GM18508 (cell line): ENCODE data around the gene CTBP2.

Experiments used
- ATAC-seq: cut with Tn5 transposase; IDR thresholded peaks from one replicate; pipeline ENCODE4 v1.9.1; 2021; ENCODE audit warnings: moderate number of reproducible peaks; ENCODE audit not compliant: insufficient read depth, unreplicated experiment

The CTBP2 gene

DNA sequence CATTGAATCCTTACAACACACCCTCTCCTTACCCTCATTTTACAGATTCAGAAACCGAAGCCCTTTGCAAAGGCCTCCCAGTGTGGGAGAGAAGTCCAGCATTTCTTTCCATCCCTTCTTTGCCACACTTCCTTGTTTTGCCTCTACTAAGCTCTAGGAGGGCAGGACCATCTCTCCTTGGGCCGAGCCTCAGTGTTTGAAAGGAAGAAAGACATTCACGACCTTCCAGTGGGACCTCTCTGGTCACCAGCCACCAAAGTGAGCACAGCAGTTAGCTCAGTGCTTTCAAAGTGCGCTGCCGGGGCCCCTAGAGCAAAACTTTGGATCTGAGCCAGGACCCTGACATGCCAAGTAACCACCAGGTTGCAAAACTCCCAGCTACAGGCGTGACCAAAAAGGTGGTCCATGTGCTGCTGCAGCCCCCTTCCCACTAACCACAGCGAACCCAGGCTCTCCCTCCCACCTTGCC is 12.4 kb downstream of the CTBP2 start:
- no peak for ATAC-seq

DNA sequence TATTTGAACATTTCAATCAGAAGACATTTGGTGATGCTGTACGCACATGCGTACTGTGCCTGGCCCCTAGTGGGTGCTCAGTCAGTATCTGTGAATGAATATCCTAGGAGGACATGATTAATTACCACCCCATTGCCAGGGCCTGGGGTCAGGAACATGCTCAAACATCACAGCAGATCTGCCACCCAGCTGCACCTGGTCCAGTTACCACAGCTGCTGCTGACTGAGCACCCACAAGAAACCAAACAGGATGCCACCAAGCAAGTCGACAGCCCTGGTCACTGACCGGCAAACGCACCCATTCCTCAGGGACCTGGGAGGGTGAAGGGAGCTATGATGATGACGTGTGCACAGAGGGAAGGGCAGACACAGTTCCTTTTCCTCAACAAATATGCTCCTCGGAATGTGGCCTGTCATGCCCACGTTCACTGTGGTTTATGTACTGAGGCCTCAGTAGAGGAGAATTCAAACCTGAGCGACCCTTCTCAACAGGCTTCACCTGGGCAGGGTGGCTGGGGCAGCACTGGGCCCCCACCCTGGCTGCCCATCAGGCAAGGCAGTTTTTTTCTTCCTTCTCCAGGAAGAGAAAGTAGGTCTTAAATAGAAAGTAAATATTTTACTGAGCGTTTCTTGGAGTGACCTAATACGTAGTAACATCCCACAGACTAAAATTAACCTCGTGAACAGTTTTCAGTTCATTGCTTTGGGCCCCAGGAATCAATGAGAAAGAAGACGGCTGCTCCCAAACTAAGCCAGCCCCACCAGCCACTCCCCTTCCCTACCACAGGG is 13.4 kb downstream of the CTBP2 start:
- no peak for ATAC-seq

GRCh38 chr10:125145636-125146035 is 14.7 kb downstream of the CTBP2 start:
- ATAC-seq, result no peak

GRCh38 chr10:125144693-125145623 is 15.4 kb downstream of the CTBP2 start:
- no peak for ATAC-seq

DNA sequence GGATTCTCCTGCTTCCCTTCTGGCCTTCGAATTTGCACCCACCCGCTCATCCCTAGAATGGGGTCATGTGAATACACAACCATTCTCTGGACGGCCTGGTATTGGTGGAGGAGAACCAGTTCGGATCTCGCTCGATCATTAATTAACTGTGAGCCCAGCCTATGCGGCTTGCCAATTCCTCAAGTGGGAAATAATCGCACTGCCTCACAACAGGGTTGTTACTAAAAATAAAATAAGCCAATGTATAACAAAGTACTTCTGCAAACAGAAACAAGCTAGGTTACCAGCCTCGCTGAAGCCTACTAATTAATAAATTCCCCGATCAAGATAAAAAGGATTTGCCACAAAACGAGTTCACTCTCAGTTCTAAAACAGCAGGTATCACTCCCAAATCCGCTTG is 16.2 kb downstream of the CTBP2 start:
- no peak for ATAC-seq

- ATAC-seq, result no peak
Measured at GRCh38 chr10:125142946-125143345, 17.4 kb downstream of the CTBP2 start.

- ATAC-seq, result no peak
Measured at GRCh38 chr10:125141860-125142484, 18.4 kb downstream of the CTBP2 start.

DNA sequence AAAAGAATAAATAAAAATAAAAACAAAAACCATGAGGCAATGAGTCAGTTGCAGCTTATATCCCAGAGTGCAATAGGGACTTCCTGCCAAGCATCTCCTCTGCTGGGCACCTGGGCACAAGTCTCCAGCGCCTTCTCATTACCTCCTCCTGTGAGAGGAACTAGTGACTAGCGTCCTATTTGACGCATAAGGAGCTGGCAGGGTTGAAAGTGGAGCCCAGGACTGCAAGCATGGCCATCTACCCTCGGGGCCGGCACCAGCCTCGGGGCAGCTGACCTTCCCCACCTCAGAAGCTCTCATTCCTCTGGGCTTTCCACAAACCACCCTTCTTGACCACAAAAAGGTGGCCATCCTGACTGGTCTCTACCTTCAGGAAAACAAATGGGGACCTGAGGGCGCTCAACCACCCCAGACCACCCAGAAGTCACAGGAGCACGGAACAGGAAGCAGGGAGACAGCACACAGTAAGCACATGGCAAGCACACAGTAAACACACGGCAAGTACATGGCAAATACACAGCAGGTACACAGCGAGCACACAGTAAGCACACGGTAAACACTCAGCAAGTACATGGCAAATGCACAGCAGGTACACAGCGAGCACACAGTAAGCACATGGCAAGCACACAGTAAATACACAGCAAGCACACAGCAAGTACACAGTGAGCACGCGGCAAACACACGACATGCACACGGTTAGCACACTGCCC is 19.1 kb downstream of the CTBP2 start:
- ATAC-seq, result no peak

DNA sequence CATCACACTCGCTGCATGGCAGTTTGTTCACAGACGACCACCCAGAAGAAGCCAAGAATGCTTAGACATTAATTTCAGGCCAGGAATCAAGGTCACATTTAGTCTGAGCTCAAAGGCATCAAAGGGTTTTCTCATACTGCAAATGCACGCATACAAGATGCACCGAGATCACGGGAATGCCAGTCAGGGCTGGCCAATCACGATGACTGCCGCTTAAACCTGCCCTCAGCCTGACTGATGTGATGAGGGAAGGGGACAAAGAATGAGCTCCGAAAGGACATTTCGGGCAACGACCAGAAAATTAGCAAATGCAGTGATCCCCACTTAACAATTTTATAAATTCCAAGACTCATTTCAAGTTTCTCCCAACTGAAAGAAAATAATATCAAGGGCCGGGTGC is 20.2 kb downstream of the CTBP2 start:
- ATAC-seq, result no peak

DNA sequence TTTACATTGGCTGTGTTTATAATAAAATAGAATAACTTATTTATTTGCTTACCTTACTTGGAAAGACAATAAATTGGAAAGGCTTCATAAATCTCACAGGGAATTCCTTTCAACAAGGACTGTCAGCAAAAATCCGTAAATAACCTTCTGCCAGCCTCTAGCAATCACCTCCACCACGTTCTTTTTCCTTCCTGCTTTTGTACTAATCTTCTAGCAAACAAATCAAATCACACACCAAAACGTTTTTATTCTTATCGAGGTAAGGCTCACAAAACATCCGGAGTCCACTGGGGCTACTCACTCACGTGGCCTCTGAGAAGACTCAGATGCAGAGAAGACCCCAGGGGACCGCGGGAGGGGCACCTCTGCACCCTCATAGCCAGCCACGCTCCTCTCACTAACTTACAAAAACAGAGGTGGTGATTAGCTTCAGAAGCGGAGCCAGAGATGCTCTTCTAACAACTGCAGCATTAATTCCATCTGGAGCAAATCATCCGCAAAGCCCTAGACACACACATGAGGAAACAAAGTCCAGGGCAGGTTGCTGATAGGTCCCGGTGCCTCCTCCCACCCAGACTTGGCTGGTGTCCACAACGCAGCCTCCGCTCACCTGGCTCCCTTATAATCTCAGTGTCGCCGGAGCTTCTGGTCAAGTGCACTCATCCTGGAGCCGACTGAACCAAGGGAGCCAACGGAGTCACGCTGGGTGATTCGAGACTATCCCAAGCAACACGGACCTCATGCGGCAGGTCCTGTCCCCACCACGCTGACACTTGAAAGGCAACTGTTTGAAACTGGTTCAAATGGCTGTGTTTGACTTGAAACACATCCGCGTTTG is 22.5 kb downstream of the CTBP2 start:
- no peak for ATAC-seq

GRCh38 chr10:125136087-125136486 is 24.3 kb downstream of the CTBP2 start:
- ATAC-seq, result no peak

DNA sequence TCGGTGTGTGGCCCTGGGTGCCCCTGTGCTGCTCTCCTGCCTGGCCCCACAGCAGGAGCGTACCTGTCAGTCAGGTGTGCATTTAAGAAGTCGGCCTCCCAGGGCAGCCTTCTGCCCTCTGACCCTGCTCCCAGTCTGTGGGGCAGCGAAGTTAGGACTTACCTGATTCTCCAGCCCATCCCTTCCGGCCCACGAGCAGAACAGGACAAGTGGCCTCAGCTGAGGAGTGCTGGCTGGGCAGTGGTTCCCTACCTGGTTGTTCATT is 24.7 kb downstream of the CTBP2 start:
- ATAC-seq, result no peak

GRCh38 chr10:125134916-125135770 is 25.2 kb downstream of the CTBP2 start:
- no peak for ATAC-seq

DNA sequence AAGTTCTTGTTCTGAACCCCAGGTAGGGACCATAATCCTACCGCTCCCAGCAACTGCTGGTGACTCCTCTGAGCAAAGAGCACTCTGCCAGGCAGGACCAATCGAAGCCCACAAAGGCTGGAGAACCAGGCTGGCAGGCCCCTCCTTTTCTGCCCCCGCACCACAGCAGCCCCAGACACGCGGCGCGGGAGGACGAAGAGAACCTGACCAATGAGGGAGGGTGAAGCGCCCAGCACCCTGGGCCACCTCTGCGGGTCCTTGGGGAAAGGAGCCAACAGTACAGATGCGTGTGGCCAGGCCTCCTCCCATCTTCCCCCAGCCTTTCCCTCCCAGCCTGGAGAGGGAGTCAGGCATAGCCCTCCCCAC is 25.9 kb downstream of the CTBP2 start:
- no peak for ATAC-seq

DNA sequence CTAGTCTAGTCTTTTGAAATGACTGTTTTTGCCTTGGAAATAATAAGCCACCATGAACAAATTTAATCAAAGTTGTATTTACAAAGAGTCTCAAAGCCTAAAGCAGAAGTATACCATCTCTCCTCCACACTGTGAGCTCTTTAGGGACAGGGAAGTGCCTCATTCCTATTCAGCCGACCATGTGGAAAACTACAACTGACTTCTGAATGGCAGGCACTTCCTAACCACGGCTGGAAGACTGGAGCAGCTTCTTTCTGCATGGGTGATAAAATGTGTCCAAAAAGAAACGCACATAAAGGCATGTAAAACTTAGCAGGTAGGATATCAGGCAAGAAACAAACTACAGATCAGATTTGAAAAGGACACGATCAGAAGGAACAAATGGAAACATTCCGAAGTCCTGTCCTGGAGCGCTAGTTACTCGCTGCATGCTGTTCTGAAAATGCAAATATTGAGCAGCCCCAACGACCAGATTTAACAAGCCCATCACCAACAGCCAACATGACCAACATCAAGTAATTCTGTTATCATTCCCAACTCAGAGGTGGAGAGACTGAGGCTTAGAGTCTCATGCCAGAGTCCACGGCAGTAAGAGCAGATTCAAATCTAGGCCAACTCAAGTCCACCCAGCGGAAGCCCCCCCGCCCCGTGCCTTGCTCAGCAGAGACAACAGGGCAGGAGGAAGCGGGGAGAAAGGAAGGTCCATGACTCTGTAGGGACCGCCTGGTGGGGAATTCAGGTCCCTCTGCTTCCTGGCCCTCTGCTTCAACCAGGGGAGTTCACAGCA is 26.5 kb downstream of the CTBP2 start:
- ATAC-seq, result no peak

GRCh38 chr10:125132344-125132743 is 28.0 kb downstream of the CTBP2 start:
- no peak for ATAC-seq

- ATAC-seq, result no peak
Measured at GRCh38 chr10:125130916-125131315, 29.4 kb downstream of the CTBP2 start.

GRCh38 chr10:125130260-125130659 is 30.1 kb downstream of the CTBP2 start:
- ATAC-seq, result no peak
